H1 (cell line): ENCODE measurements around the gene SEMA3E. TPM values are rescaled to one million over a fixed set of nuclear protein-coding genes. Genes with fewer than 3 reads are reported as not detected.
A peak's percentile ranks its signal among the peaks of the same experiment; 100 is the strongest.

Source experiments
- CTCF ChIA-PET: fragments of 300-600 bp; sonication (Branson Sonifier 250); formaldehyde crosslinking; loops from one replicate; lab custom pipeline; 2021; ENCODE audit not compliant: partially characterized antibody; lab: Charles Lee
- POLR2A ChIA-PET: fragments of 300-600 bp; sonication (Branson Sonifier 250); formaldehyde crosslinking; loops from one replicate; lab custom pipeline; 2021; ENCODE audit warnings: inconsistent platforms; ENCODE audit not compliant: partially characterized antibody; lab: Charles Lee
- DNase-seq, 2 experiments: peaks; one replicate each; pipeline versions ENCODE4 v3.0.0 to v3.0.0-alpha.2; 2010 to 2022; ENCODE audit warnings: low spot score in 2 of 2, low read depth in 1 of 2, mixed read lengths in 1 of 2
- FAIRE-seq: peaks from 2 replicates; lab custom pipeline; 2011; peaks lifted over from hg19 to GRCh38; lab: Jason Lieb, UNC
- H2AFZ ChIP-seq: 2 replicates; pipeline ENCODE4 v1.8.1; 2012; ENCODE audit warnings: low read length, inconsistent platforms
- H2AK5ac ChIP-seq: 2 replicates; pipeline ENCODE4 v1.6.1; 2013; ENCODE audit warnings: low read depth, low read length
- H2BK120ac ChIP-seq: replicated peaks from 2 replicates; pipeline ENCODE3; 2013; ENCODE audit warnings: low read depth, low read length, inconsistent platforms
- H2BK12ac ChIP-seq: 2 replicates; pipeline ENCODE4 v1.6.1; 2013; ENCODE audit warnings: low read depth, low read length
- H2BK15ac ChIP-seq: 2 replicates; pipeline ENCODE4 v1.6.1; 2013; ENCODE audit warnings: low read length
- H2BK20ac ChIP-seq: 2 replicates; pipeline ENCODE4 v1.6.1; 2013; ENCODE audit warnings: low read length
- H2BK5ac ChIP-seq: 2 replicates; pipeline ENCODE4 v1.6.1; 2013; ENCODE audit warnings: low read depth, low read length
- H3K14ac ChIP-seq: 2 replicates; pipeline ENCODE4 v1.6.1; 2013; ENCODE audit warnings: inconsistent platforms; ENCODE audit not compliant: insufficient read length
- H3K18ac ChIP-seq: 2 replicates; pipeline ENCODE4 v1.6.1; 2013; ENCODE audit warnings: low read length; ENCODE audit errors: extremely low read depth
- H3K23ac ChIP-seq: 2 replicates; pipeline ENCODE4 v1.6.1; 2013; ENCODE audit warnings: inconsistent platforms; ENCODE audit not compliant: insufficient read length
- H3K23me2 ChIP-seq: 2 replicates; pipeline ENCODE4 v1.6.1; 2013; ENCODE audit warnings: low read depth, low read length
- H3K27ac ChIP-seq: 2 replicates; pipeline ENCODE4 v1.6.1; 2011; ENCODE audit warnings: low read depth, low read length, inconsistent platforms
- H3K27me3 ChIP-seq, 4 experiments: replicated peaks in 1 of 4; 1 replicate in 1 of 4; 2 replicates in 3 of 4; pipeline versions ENCODE4 v1.6.1 to v1.8.1; 2011 to 2013; ENCODE audit warnings: low read length in 3 of 4, mild to moderate bottlenecking in 3 of 4, inconsistent platforms in 2 of 4, mixed read lengths in 2 of 4, moderate library complexity in 1 of 4; ENCODE audit not compliant: control insufficient read depth in 3 of 4, insufficient read depth in 3 of 4; ENCODE audit errors: extremely low read depth in 1 of 4
- H3K36me3 ChIP-seq, 4 experiments: 2 replicates each; pipeline versions ENCODE4 v1.6.1 to v1.8.1; 2011 to 2013; ENCODE audit warnings: mild to moderate bottlenecking in 4 of 4, low read length in 3 of 4, moderate library complexity in 2 of 4, control low read depth in 1 of 4, inconsistent platforms in 1 of 4; ENCODE audit not compliant: insufficient read depth in 4 of 4, control insufficient read depth in 2 of 4
- H3K4ac ChIP-seq: replicated peaks from 2 replicates; pipeline ENCODE3; 2013; ENCODE audit warnings: low read length, low read depth, mixed read lengths, inconsistent platforms; ENCODE audit not compliant: insufficient read length
- H3K4me1 ChIP-seq, 4 experiments: replicated peaks in 1 of 4; 1 replicate in 1 of 4; 2 replicates in 3 of 4; pipeline versions ENCODE4 v1.6.1 to v1.8.1; 2011 to 2013; ENCODE audit warnings: low read length in 3 of 4, inconsistent platforms in 2 of 4, mixed read lengths in 1 of 4; ENCODE audit not compliant: insufficient read depth in 4 of 4, control insufficient read depth in 3 of 4
- H3K4me2 ChIP-seq, 2 experiments: 2 replicates each; pipeline versions ENCODE4 v1.6.1 to v1.8.1; 2011 to 2013; ENCODE audit warnings: low read depth in 2 of 2, low read length in 2 of 2, control low read depth in 1 of 2, inconsistent platforms in 1 of 2, mild to moderate bottlenecking in 1 of 2; ENCODE audit not compliant: insufficient read depth in 1 of 2
- H3K4me3 ChIP-seq, 4 experiments: fragments of 200-600, 300-600 bp in 1 of 4; sonication (generic), shearing (Covaris generic), sonication (Bioruptor Twin) in 1 of 4; 2 replicates each; pipeline versions ENCODE4 v1.5.1 to v1.8.1; 2011 to 2016; ENCODE audit warnings: low read length in 4 of 4, low read depth in 3 of 4, control low read depth in 2 of 4, inconsistent platforms in 2 of 4, mild to moderate bottlenecking in 2 of 4, mixed read lengths in 1 of 4, moderate library complexity in 1 of 4; ENCODE audit not compliant: insufficient read depth in 2 of 4; ENCODE audit errors: extremely low read depth in 1 of 4
- H3K56ac ChIP-seq: replicated peaks from 2 replicates; pipeline ENCODE3; 2013; ENCODE audit warnings: low read depth, mild to moderate bottlenecking, mixed read lengths, low read length, inconsistent platforms; ENCODE audit not compliant: insufficient read length
- H3K79me1 ChIP-seq: 2 replicates; pipeline ENCODE4 v1.6.1; 2013; ENCODE audit warnings: low read depth, low read length, control low read depth
- H3K79me2 ChIP-seq, 2 experiments: 2 replicates each; pipeline versions ENCODE4 v1.6.1 to v1.8.1; 2012 to 2013; ENCODE audit warnings: low read length in 2 of 2, mild to moderate bottlenecking in 2 of 2, inconsistent platforms in 1 of 2; ENCODE audit not compliant: insufficient read depth in 2 of 2, control insufficient read depth in 1 of 2
- H3K9ac ChIP-seq, 4 experiments: replicated peaks in 1 of 4; 1 replicate in 1 of 4; 2 replicates in 3 of 4; pipeline versions ENCODE4 v1.6.1 to v1.8.1; 2011 to 2013; ENCODE audit warnings: low read depth in 3 of 4, low read length in 3 of 4, control low read depth in 2 of 4, mild to moderate bottlenecking in 2 of 4, moderate library complexity in 2 of 4, inconsistent platforms in 1 of 4; ENCODE audit errors: extremely low read depth in 1 of 4
- H3K9me3 ChIP-seq, 2 experiments: 2 replicates each; pipeline versions ENCODE4 v1.6.1 to v1.8.1; 2012 to 2013; ENCODE audit warnings: mild to moderate bottlenecking in 2 of 2, moderate library complexity in 2 of 2, control low read depth in 1 of 2, inconsistent platforms in 1 of 2, low read depth in 1 of 2, low read length in 1 of 2, mixed read lengths in 1 of 2; ENCODE audit not compliant: insufficient read depth in 2 of 2
- H4K20me1 ChIP-seq, 2 experiments: replicated peaks in 1 of 2; 2 replicates each; pipeline versions ENCODE3 to v1.8.1; 2011 to 2013; ENCODE audit warnings: inconsistent platforms in 2 of 2, low read length in 2 of 2, mild to moderate bottlenecking in 1 of 2; ENCODE audit not compliant: insufficient read depth in 2 of 2, control insufficient read depth in 1 of 2
- H4K5ac ChIP-seq: 2 replicates; pipeline ENCODE4 v1.6.1; 2013; ENCODE audit warnings: low read length, low read depth, mixed read lengths, inconsistent platforms; ENCODE audit not compliant: insufficient read length
- H4K8ac ChIP-seq: 2 replicates; pipeline ENCODE4 v1.8.0; 2013; ENCODE audit warnings: mild to moderate bottlenecking, moderate library complexity, low read length, inconsistent platforms; ENCODE audit not compliant: insufficient read depth; ENCODE audit errors: extremely low read depth
- H4K91ac ChIP-seq: replicated peaks from 2 replicates; pipeline ENCODE3; 2013; ENCODE audit warnings: low read length, mixed read lengths, inconsistent platforms; ENCODE audit not compliant: insufficient read length
- BRCA1 ChIP-seq: IDR thresholded peaks from 2 replicates; pipeline ENCODE4 v1.6.1; 2012; ENCODE audit warnings: low read depth, low read length, improper control_type of control experiment
- CEBPB ChIP-seq: IDR thresholded peaks from 2 replicates; pipeline ENCODE4 v1.6.1; 2012; ENCODE audit warnings: low read depth, low read length
- EP300 ChIP-seq, 2 experiments: IDR thresholded peaks; 1 replicate in 1 of 2; 2 replicates in 1 of 2; pipeline ENCODE4 v1.6.1; 2011 to 2012; ENCODE audit warnings: low read depth in 2 of 2, low read length in 2 of 2, mild to moderate bottlenecking in 2 of 2, borderline replicate concordance in 1 of 2, inconsistent platforms in 1 of 2, moderate library complexity in 1 of 2
- GABPA ChIP-seq: IDR thresholded peaks from 2 replicates; pipeline ENCODE4 v1.6.1; 2011; ENCODE audit warnings: mild to moderate bottlenecking, low read length, moderate library complexity, borderline replicate concordance; ENCODE audit not compliant: insufficient read depth
- HDAC6 ChIP-seq: IDR thresholded peaks from one replicate; pipeline ENCODE4 v1.7.1; 2012; ENCODE audit warnings: low read depth, mild to moderate bottlenecking, inconsistent platforms, low read length, moderate library complexity
- MAX ChIP-seq: IDR thresholded peaks from 2 replicates; pipeline ENCODE4 v1.6.1; 2012; ENCODE audit warnings: inconsistent platforms
- RXRA ChIP-seq: IDR thresholded peaks from 2 replicates; pipeline ENCODE4 v1.6.1; 2011; ENCODE audit warnings: low read depth, mild to moderate bottlenecking, low read length, moderate library complexity; ENCODE audit not compliant: insufficient read depth
- SIRT6 ChIP-seq: IDR thresholded peaks from one replicate; pipeline ENCODE4 v1.7.1; 2012; ENCODE audit warnings: low read length, inconsistent platforms
- SP2 ChIP-seq: IDR thresholded peaks from 2 replicates; pipeline ENCODE4 v1.6.1; 2012; ENCODE audit warnings: mild to moderate bottlenecking, low read length, inconsistent platforms
- WGBS, 2 experiments: shearing (Covaris generic) in 1 of 2; methylation state at CpG; one replicate each; pipeline versions ENCODE4 v1.1.6 to v1.1.7; 2013 to 2015; ENCODE audit warnings: low lambda C conversion rate in 2 of 2, mixed read lengths in 2 of 2, inconsistent platforms in 1 of 2, low coverage in 1 of 2, missing lambda C conversion rate in 1 of 2; ENCODE audit not compliant: insufficient replicate concordance in 2 of 2, insufficient coverage in 1 of 2, insufficient read length in 1 of 2; ENCODE audit errors: extremely low coverage in 1 of 2, missing lambda C conversion rate in 1 of 2; 5-methylcytosine and 5-hydroxymethylcytosine counted together
- polyA plus RNA-seq, 7 experiments: library from polyadenylated mRNA; depleted of rRNA in 3 of 7; stranded (reverse) in 5 of 7; unstranded in 2 of 7; fragments of >200 nt in 5 of 7; fragments of 200-250 nt in 2 of 7; gene quantifications; 1 replicate in 5 of 7; 2 replicates in 1 of 7; 4 replicates in 1 of 7; pipeline versions ENCODE4 v1.2.1 to v1.2.3, GENCODE V29; 2011 to 2013; ENCODE audit warnings: missing spikeins in 2 of 7, mixed read lengths in 2 of 7
- total RNA-seq: library from RNA; stranded (reverse); fragmentation: NEBNext Ultra II Directional; extraction: Animal tissue kit (Norgen Biotek cat#: 25700); gene quantifications from 2 replicates; pipeline ENCODE4 v1.2.1, GENCODE V29; 2021

The SEMA3E gene
- total and polyA plus RNA-seq, 2 of the 8 experiments (the other 6 are each of a cell fraction or from before 2014, with no cell fraction given), result 0.93 to 0.94 TPM

GRCh38 chr7:83478616-83479015 lies 170.3 kb downstream of the SEMA3E start:
- CTCF ChIA-PET, result interaction anchor here (1.4 kb wide), 1 partner anchor 35 kb away, joined by 4 read pairs; no protein-coding TSS in a partner anchor
- Histone ChIP-seq H3K79me1 (no peaks in the 10 kb centered on the region), H3K14ac (no peak overlapping the region), H2BK5ac (no peak overlapping the region), H3K4me1 (no peaks in the 10 kb centered on the region; a peak in 1 of 7 replicates), H2AFZ (no peak overlapping the region), H4K20me1 (no peaks in the 10 kb centered on the region)
- TF ChIP-seq MAX (no peak), GABPA (no peak), SP2 (no peak), EP300 (IDR thresholded peaks at IDR 0.05; ENCODE audit: borderline replicate concordance in 1 of 2, low read depth in 2 of 2, low read length in 2 of 2) (no peak), HDAC6 (no peak), CEBPB (no peak), RXRA (no peak), SIRT6 (no peak), BRCA1 (no peak)
- TF ChIP-seq, all 59 proteins: peak for 0
- POLR2A ChIA-PET, result interaction anchor here (0.9 to 7.6 kb wide), 3 partner anchors 8 to 65 kb away, joined by 3 to 43 read pairs (median 3); no protein-coding TSS in a partner anchor
- Histone ChIP-seq H4K5ac (no peak overlapping the region), H3K4me3 (no peak overlapping the region), H3K18ac (no peak overlapping the region), H3K23ac (no peak overlapping the region), H3K23me2 (no peaks in the 10 kb centered on the region), H2BK20ac (no peak overlapping the region), H2BK120ac (no peak overlapping the region), H3K9me3 (no peaks in the 10 kb centered on the region), H3K4ac (no peak overlapping the region), H3K36me3 (no peaks in the 10 kb centered on the region), H4K91ac (no peak overlapping the region), H3K79me2 (no peaks in the 10 kb centered on the region), H4K8ac (no peak overlapping the region), H3K27me3 (no peaks in the 10 kb centered on the region; a peak in 1 of 7 replicates), H2BK12ac (no peak overlapping the region), H3K27ac (no peak overlapping the region), H2BK15ac (no peak overlapping the region), H3K4me2 (no peak overlapping the region), H2AK5ac (no peak overlapping the region), H3K9ac (no peak overlapping the region), H3K56ac (peak overlapping the region; percentile 21)
- no peak for DNase-seq
- no peak for FAIRE-seq
- 92% methylated on average over 1 of the region's 1 CpG; no CpG with 5 or more reads in 1 of the 2 experiments for WGBS, 2 experiments
